H1 (cell line): ENCODE measurements around the gene LINGO4. TPM values are rescaled to one million over a fixed set of nuclear protein-coding genes. Genes with fewer than 3 reads are reported as not detected.

ENCODE experiments used
- CTCF ChIA-PET: fragments of 300-600 bp; sonication (Branson Sonifier 250); formaldehyde crosslinking; loops from one replicate; lab custom pipeline; 2021; ENCODE audit not compliant: partially characterized antibody; lab: Charles Lee
- POLR2A ChIA-PET: fragments of 300-600 bp; sonication (Branson Sonifier 250); formaldehyde crosslinking; loops from one replicate; lab custom pipeline; 2021; ENCODE audit warnings: inconsistent platforms; ENCODE audit not compliant: partially characterized antibody; lab: Charles Lee
- DNase-seq, 2 experiments: peaks; one replicate each; pipeline versions ENCODE4 v3.0.0 to v3.0.0-alpha.2; 2010 to 2022; ENCODE audit warnings: low spot score in 2 of 2, low read depth in 1 of 2, mixed read lengths in 1 of 2
- FAIRE-seq: peaks from 2 replicates; lab custom pipeline; 2011; peaks lifted over from hg19 to GRCh38; lab: Jason Lieb, UNC
- H2AFZ ChIP-seq: 2 replicates; pipeline ENCODE4 v1.8.1; 2012; ENCODE audit warnings: low read length, inconsistent platforms
- H2AK5ac ChIP-seq: 2 replicates; pipeline ENCODE4 v1.6.1; 2013; ENCODE audit warnings: low read depth, low read length
- H2BK120ac ChIP-seq: replicated peaks from 2 replicates; pipeline ENCODE3; 2013; ENCODE audit warnings: low read depth, low read length, inconsistent platforms
- H2BK12ac ChIP-seq: 2 replicates; pipeline ENCODE4 v1.6.1; 2013; ENCODE audit warnings: low read depth, low read length
- H2BK15ac ChIP-seq: 2 replicates; pipeline ENCODE4 v1.6.1; 2013; ENCODE audit warnings: low read length
- H2BK20ac ChIP-seq: 2 replicates; pipeline ENCODE4 v1.6.1; 2013; ENCODE audit warnings: low read length
- H2BK5ac ChIP-seq: 2 replicates; pipeline ENCODE4 v1.6.1; 2013; ENCODE audit warnings: low read depth, low read length
- H3K14ac ChIP-seq: 2 replicates; pipeline ENCODE4 v1.6.1; 2013; ENCODE audit warnings: inconsistent platforms; ENCODE audit not compliant: insufficient read length
- H3K18ac ChIP-seq: 2 replicates; pipeline ENCODE4 v1.6.1; 2013; ENCODE audit warnings: low read length; ENCODE audit errors: extremely low read depth
- H3K23ac ChIP-seq: 2 replicates; pipeline ENCODE4 v1.6.1; 2013; ENCODE audit warnings: inconsistent platforms; ENCODE audit not compliant: insufficient read length
- H3K23me2 ChIP-seq: 2 replicates; pipeline ENCODE4 v1.6.1; 2013; ENCODE audit warnings: low read depth, low read length
- H3K27ac ChIP-seq: 2 replicates; pipeline ENCODE4 v1.6.1; 2011; ENCODE audit warnings: low read depth, low read length, inconsistent platforms
- H3K27me3 ChIP-seq, 4 experiments: replicated peaks in 1 of 4; 1 replicate in 1 of 4; 2 replicates in 3 of 4; pipeline versions ENCODE4 v1.6.1 to v1.8.1; 2011 to 2013; ENCODE audit warnings: low read length in 3 of 4, mild to moderate bottlenecking in 3 of 4, inconsistent platforms in 2 of 4, mixed read lengths in 2 of 4, moderate library complexity in 1 of 4; ENCODE audit not compliant: control insufficient read depth in 3 of 4, insufficient read depth in 3 of 4; ENCODE audit errors: extremely low read depth in 1 of 4
- H3K36me3 ChIP-seq, 4 experiments: 2 replicates each; pipeline versions ENCODE4 v1.6.1 to v1.8.1; 2011 to 2013; ENCODE audit warnings: mild to moderate bottlenecking in 4 of 4, low read length in 3 of 4, moderate library complexity in 2 of 4, control low read depth in 1 of 4, inconsistent platforms in 1 of 4; ENCODE audit not compliant: insufficient read depth in 4 of 4, control insufficient read depth in 2 of 4
- H3K4ac ChIP-seq: replicated peaks from 2 replicates; pipeline ENCODE3; 2013; ENCODE audit warnings: low read length, low read depth, mixed read lengths, inconsistent platforms; ENCODE audit not compliant: insufficient read length
- H3K4me1 ChIP-seq, 4 experiments: replicated peaks in 1 of 4; 1 replicate in 1 of 4; 2 replicates in 3 of 4; pipeline versions ENCODE4 v1.6.1 to v1.8.1; 2011 to 2013; ENCODE audit warnings: low read length in 3 of 4, inconsistent platforms in 2 of 4, mixed read lengths in 1 of 4; ENCODE audit not compliant: insufficient read depth in 4 of 4, control insufficient read depth in 3 of 4
- H3K4me2 ChIP-seq, 2 experiments: 2 replicates each; pipeline versions ENCODE4 v1.6.1 to v1.8.1; 2011 to 2013; ENCODE audit warnings: low read depth in 2 of 2, low read length in 2 of 2, control low read depth in 1 of 2, inconsistent platforms in 1 of 2, mild to moderate bottlenecking in 1 of 2; ENCODE audit not compliant: insufficient read depth in 1 of 2
- H3K4me3 ChIP-seq, 4 experiments: fragments of 200-600, 300-600 bp in 1 of 4; sonication (generic), shearing (Covaris generic), sonication (Bioruptor Twin) in 1 of 4; 2 replicates each; pipeline versions ENCODE4 v1.5.1 to v1.8.1; 2011 to 2016; ENCODE audit warnings: low read length in 4 of 4, low read depth in 3 of 4, control low read depth in 2 of 4, inconsistent platforms in 2 of 4, mild to moderate bottlenecking in 2 of 4, mixed read lengths in 1 of 4, moderate library complexity in 1 of 4; ENCODE audit not compliant: insufficient read depth in 2 of 4; ENCODE audit errors: extremely low read depth in 1 of 4
- H3K56ac ChIP-seq: replicated peaks from 2 replicates; pipeline ENCODE3; 2013; ENCODE audit warnings: low read depth, mild to moderate bottlenecking, mixed read lengths, low read length, inconsistent platforms; ENCODE audit not compliant: insufficient read length
- H3K79me1 ChIP-seq: 2 replicates; pipeline ENCODE4 v1.6.1; 2013; ENCODE audit warnings: low read depth, low read length, control low read depth
- H3K79me2 ChIP-seq, 2 experiments: 2 replicates each; pipeline versions ENCODE4 v1.6.1 to v1.8.1; 2012 to 2013; ENCODE audit warnings: low read length in 2 of 2, mild to moderate bottlenecking in 2 of 2, inconsistent platforms in 1 of 2; ENCODE audit not compliant: insufficient read depth in 2 of 2, control insufficient read depth in 1 of 2
- H3K9ac ChIP-seq, 4 experiments: replicated peaks in 1 of 4; 1 replicate in 1 of 4; 2 replicates in 3 of 4; pipeline versions ENCODE4 v1.6.1 to v1.8.1; 2011 to 2013; ENCODE audit warnings: low read depth in 3 of 4, low read length in 3 of 4, control low read depth in 2 of 4, mild to moderate bottlenecking in 2 of 4, moderate library complexity in 2 of 4, inconsistent platforms in 1 of 4; ENCODE audit errors: extremely low read depth in 1 of 4
- H3K9me3 ChIP-seq, 2 experiments: 2 replicates each; pipeline versions ENCODE4 v1.6.1 to v1.8.1; 2012 to 2013; ENCODE audit warnings: mild to moderate bottlenecking in 2 of 2, moderate library complexity in 2 of 2, control low read depth in 1 of 2, inconsistent platforms in 1 of 2, low read depth in 1 of 2, low read length in 1 of 2, mixed read lengths in 1 of 2; ENCODE audit not compliant: insufficient read depth in 2 of 2
- H4K20me1 ChIP-seq, 2 experiments: replicated peaks in 1 of 2; 2 replicates each; pipeline versions ENCODE3 to v1.8.1; 2011 to 2013; ENCODE audit warnings: inconsistent platforms in 2 of 2, low read length in 2 of 2, mild to moderate bottlenecking in 1 of 2; ENCODE audit not compliant: insufficient read depth in 2 of 2, control insufficient read depth in 1 of 2
- H4K5ac ChIP-seq: 2 replicates; pipeline ENCODE4 v1.6.1; 2013; ENCODE audit warnings: low read length, low read depth, mixed read lengths, inconsistent platforms; ENCODE audit not compliant: insufficient read length
- H4K8ac ChIP-seq: 2 replicates; pipeline ENCODE4 v1.8.0; 2013; ENCODE audit warnings: mild to moderate bottlenecking, moderate library complexity, low read length, inconsistent platforms; ENCODE audit not compliant: insufficient read depth; ENCODE audit errors: extremely low read depth
- H4K91ac ChIP-seq: replicated peaks from 2 replicates; pipeline ENCODE3; 2013; ENCODE audit warnings: low read length, mixed read lengths, inconsistent platforms; ENCODE audit not compliant: insufficient read length
- TEAD4 ChIP-seq: IDR thresholded peaks from 2 replicates; pipeline ENCODE4 v1.6.1; 2012; ENCODE audit warnings: low read depth, low read length, inconsistent platforms, mixed read lengths
- WGBS, 2 experiments: shearing (Covaris generic) in 1 of 2; methylation state at CpG; one replicate each; pipeline versions ENCODE4 v1.1.6 to v1.1.7; 2013 to 2015; ENCODE audit warnings: low lambda C conversion rate in 2 of 2, mixed read lengths in 2 of 2, inconsistent platforms in 1 of 2, low coverage in 1 of 2, missing lambda C conversion rate in 1 of 2; ENCODE audit not compliant: insufficient replicate concordance in 2 of 2, insufficient coverage in 1 of 2, insufficient read length in 1 of 2; ENCODE audit errors: extremely low coverage in 1 of 2, missing lambda C conversion rate in 1 of 2; 5-methylcytosine and 5-hydroxymethylcytosine counted together
- polyA plus RNA-seq, 7 experiments: library from polyadenylated mRNA; depleted of rRNA in 3 of 7; stranded (reverse) in 5 of 7; unstranded in 2 of 7; fragments of >200 nt in 5 of 7; fragments of 200-250 nt in 2 of 7; gene quantifications; 1 replicate in 5 of 7; 2 replicates in 1 of 7; 4 replicates in 1 of 7; pipeline versions ENCODE4 v1.2.1 to v1.2.3, GENCODE V29; 2011 to 2013; ENCODE audit warnings: missing spikeins in 2 of 7, mixed read lengths in 2 of 7
- total RNA-seq: library from RNA; stranded (reverse); fragmentation: NEBNext Ultra II Directional; extraction: Animal tissue kit (Norgen Biotek cat#: 25700); gene quantifications from 2 replicates; pipeline ENCODE4 v1.2.1, GENCODE V29; 2021

LINGO4 gene
- total and polyA plus RNA-seq, 2 of the 8 experiments (the other 6 are each of a cell fraction or from before 2014, with no cell fraction given) = 0.03 TPM; not detected in 1

GRCh38 chr1:151843398-151843797, 38.2 kb upstream of the LINGO4 start:
- WGBS, 2 experiments = 79% methylated on average over 2 of the region's 2 CpGs; no CpG with 5 or more reads in 1 of the 2 experiments
- no peaks in the 10 kb centered on the region for H3K36me3 ChIP-seq
- no peak for FAIRE-seq

More at GRCh38 chr1:151843398-151843797, 38.2 kb upstream of the LINGO4 start:
- Histone ChIP-seq H3K4me1 (peaks cover 12 to 16% (median 14%) of the 10 kb centered on the region in 4 experiments), H3K23me2 (peaks cover 21% of the 10 kb centered on the region), H2BK12ac (no peak overlapping the region), H3K4me3 (no peak overlapping the region), H2BK120ac (no peak overlapping the region), H3K18ac (no peak overlapping the region), H4K91ac (no peak overlapping the region), H3K9ac (no peak overlapping the region), H3K27me3 (peaks cover 0 to 7% (median 5%) of the 10 kb centered on the region in 4 experiments; a peak in 5 of 7 replicates), H3K56ac (no peak overlapping the region), H2BK5ac (no peak overlapping the region), H3K9me3 (no peaks in the 10 kb centered on the region), H3K79me2 (no peaks in the 10 kb centered on the region), H3K4ac (no peak overlapping the region), H3K14ac (no peak overlapping the region), H3K4me2 (no peak overlapping the region), H3K27ac (no peak overlapping the region), H4K20me1 (no peaks in the 10 kb centered on the region), H4K8ac (no peak overlapping the region), H2BK15ac (no peak overlapping the region), H4K5ac (no peak overlapping the region), H3K23ac (no peak overlapping the region), H3K79me1 (no peaks in the 10 kb centered on the region), H2AK5ac (no peak overlapping the region), H2AFZ (no peak overlapping the region), H2BK20ac (no peak overlapping the region)
- ChIA-PET CTCF (interaction anchor here (0.6 to 1.2 kb wide), 3 partner anchors 119 to 1615 kb away, joined by 3 to 4 read pairs (median 3); no protein-coding TSS in a partner anchor), POLR2A (no interaction called here)
- TF ChIP-seq TEAD4 = no peak
- DNase-seq = no peak
